Forelimb muscle (tissue), 1 donor: Measurements from ENCODE around the gene PDE8A. TPM values are rescaled to one million over a fixed set of nuclear protein-coding genes. Genes with fewer than 3 reads are reported as not detected.

Experiments
- DNase-seq: peaks from one replicate; pipeline ENCODE4 v3.0.0-alpha.2; 2013; ENCODE audit warnings: low read depth
- polyA plus RNA-seq: library from polyadenylated mRNA; unstranded; fragments of 120-200 nt; gene quantifications from one replicate; pipeline ENCODE4 v1.2.1, GENCODE V29; 2013; ENCODE audit not compliant: insufficient read length

PDE8A gene
- polyA plus RNA-seq, 1 donor, result 25.6 TPM

- no peak for DNase-seq
Measured at GRCh38 chr15:85086855-85087254, 105.2 kb downstream of the PDE8A start.

- no peak for DNase-seq
Measured at GRCh38 chr15:85088300-85088699, 106.6 kb downstream of the PDE8A start.

GRCh38 chr15:85089929-85090597, 108.4 kb downstream of the PDE8A start:
- no peak for DNase-seq

GRCh38 chr15:85091990-85092389, 110.3 kb downstream of the PDE8A start:
- no peak for DNase-seq

GRCh38 chr15:85094685-85095084, 113.0 kb downstream of the PDE8A start:
- no peak for DNase-seq

GRCh38 chr15:85095566-85095965, 113.9 kb downstream of the PDE8A start:
- no peak for DNase-seq

GRCh38 chr15:85097250-85097649, 115.6 kb downstream of the PDE8A start:
- no peak for DNase-seq

- DNase-seq, result no peak
Measured at GRCh38 chr15:85097725-85098124, 116.1 kb downstream of the PDE8A start.

- no peak for DNase-seq
Measured at GRCh38 chr15:85099195-85099803, 117.6 kb downstream of the PDE8A start.

GRCh38 chr15:85100186-85100937, 118.7 kb downstream of the PDE8A start:
- DNase-seq, result no peak

- DNase-seq, result no peak
Measured at GRCh38 chr15:85104584-85104983, 122.9 kb downstream of the PDE8A start.

GRCh38 chr15:85108136-85108535, 126.5 kb downstream of the PDE8A start:
- no peak for DNase-seq

GRCh38 chr15:85109333-85109732, 127.7 kb downstream of the PDE8A start:
- DNase-seq, result no peak

GRCh38 chr15:85112997-85113396, 131.3 kb downstream of the PDE8A start:
- no peak for DNase-seq

- DNase-seq, result no peak
Measured at GRCh38 chr15:85114886-85115285, 133.2 kb downstream of the PDE8A start.

GRCh38 chr15:85116066-85116465, 134.4 kb downstream of the PDE8A start:
- no peak for DNase-seq

- no peak for DNase-seq
Measured at GRCh38 chr15:85116494-85116893, 134.8 kb downstream of the PDE8A start.

- DNase-seq, result no peak
Measured at GRCh38 chr15:85116925-85117646, 135.4 kb downstream of the PDE8A start.

GRCh38 chr15:85118173-85118572, 136.5 kb downstream of the PDE8A start:
- DNase-seq, result no peak

- DNase-seq, result no peak
Measured at GRCh38 chr15:85118581-85118980, 136.9 kb downstream of the PDE8A start.

GRCh38 chr15:85120351-85121113, 138.9 kb downstream of the PDE8A start:
- no peak for DNase-seq

GRCh38 chr15:85124173-85124572, 142.5 kb downstream of the PDE8A start:
- DNase-seq, result no peak
